ENCODE results near the gene BCL11A.
A peak's percentile ranks its signal among the peaks of the same experiment; 100 is the strongest.

Gene BCL11A

GRCh38 chr2:60544954-60545560 is 8.4 kb downstream of the BCL11A start:
- Histone ChIP-seq H3K79me2 (ENCODE audit: insufficient read depth, low read depth) (peaks cover 83% of the 10 kb centered on the region), H3K9ac (no peak overlapping the region), H3K4me3 (IDR thresholded peaks at IDR 0.05; ENCODE audit: insufficient read depth, low read depth, low read length) (no peak overlapping the region), H4K20me1 (ENCODE audit: insufficient read depth) (no peaks in the 10 kb centered on the region), H2AFZ (ENCODE audit: low read depth) (no peak overlapping the region), H3K4me2 (peak overlapping the region; percentile 97), H3K27me3 (ENCODE audit: insufficient read depth, low read depth) (no peaks in the 10 kb centered on the region), H3K36me3 (ENCODE audit: insufficient read depth) (no peaks in the 10 kb centered on the region), H3K27ac (peak overlapping the region; percentile 25; the same call in 1 of the 2 replicates), H3K4me1 (ENCODE audit: low read depth, poor library complexity, severe bottlenecking) (peaks cover 52% of the 10 kb centered on the region)
- TF ChIP-seq CTCF (conservative IDR thresholded peaks at IDR 0.05; ENCODE audit: low read depth, low read length): no peak

- Histone ChIP-seq H3K9ac (no peak overlapping the region), H3K79me2 (ENCODE audit: insufficient read depth, low read depth) (peaks cover 85% of the 10 kb centered on the region), H3K4me2 (peak overlapping the region; percentile 97; the same call in 1 of the 2 replicates)
Observed at GRCh38 chr2:60544062-60544461, 9.4 kb downstream of the BCL11A start.

GRCh38 chr2:60541056-60541651 is 12.3 kb downstream of the BCL11A start:
- H3K27me3 ChIP-seq (ENCODE audit: insufficient read depth, low read depth): no peaks in the 10 kb centered on the region
- H3K4me2 ChIP-seq: no peak overlapping the region
- H3K36me3 ChIP-seq (ENCODE audit: insufficient read depth): no peaks in the 10 kb centered on the region
- H3K79me2 ChIP-seq (ENCODE audit: insufficient read depth, low read depth): peaks cover 56% of the 10 kb centered on the region; the same call in 1 of the 2 replicates
- H3K4me3 ChIP-seq (IDR thresholded peaks at IDR 0.05; ENCODE audit: insufficient read depth, low read depth, low read length): no peak overlapping the region
- H2AFZ ChIP-seq (ENCODE audit: low read depth): no peak overlapping the region
- no peaks in the 10 kb centered on the region for H4K20me1 ChIP-seq (ENCODE audit: insufficient read depth)
- H3K4me1 ChIP-seq (ENCODE audit: low read depth, poor library complexity, severe bottlenecking): peaks cover 27% of the 10 kb centered on the region
- no peak for TF ChIP-seq CTCF (conservative IDR thresholded peaks at IDR 0.05; ENCODE audit: low read depth, low read length)
- H3K9ac ChIP-seq: no peak overlapping the region
- no peak overlapping the region for H3K27ac ChIP-seq

More at GRCh38 chr2:60544062-60544461, 9.4 kb downstream of the BCL11A start:
- H3K4me3 ChIP-seq (IDR thresholded peaks at IDR 0.05; ENCODE audit: insufficient read depth, low read depth, low read length): no peak overlapping the region
- H3K27me3 ChIP-seq (ENCODE audit: insufficient read depth, low read depth): no peaks in the 10 kb centered on the region
- TF ChIP-seq CTCF (conservative IDR thresholded peaks at IDR 0.05; ENCODE audit: low read depth, low read length): no peak
- H2AFZ ChIP-seq (ENCODE audit: low read depth): no peak overlapping the region
- H4K20me1 ChIP-seq (ENCODE audit: insufficient read depth): no peaks in the 10 kb centered on the region
- H3K4me1 ChIP-seq (ENCODE audit: low read depth, poor library complexity, severe bottlenecking): peaks cover 52% of the 10 kb centered on the region
- no peak overlapping the region for H3K27ac ChIP-seq
- H3K36me3 ChIP-seq (ENCODE audit: insufficient read depth): no peaks in the 10 kb centered on the region

- Histone ChIP-seq H3K79me2 (ENCODE audit: insufficient read depth, low read depth) (peaks cover 47% of the 10 kb centered on the region; the same call in 1 of the 2 replicates), H3K4me1 (ENCODE audit: low read depth, poor library complexity, severe bottlenecking) (peaks cover 16% of the 10 kb centered on the region), H4K20me1 (ENCODE audit: insufficient read depth) (no peaks in the 10 kb centered on the region), H3K36me3 (ENCODE audit: insufficient read depth) (no peaks in the 10 kb centered on the region), H3K4me2 (no peak overlapping the region), H2AFZ (ENCODE audit: low read depth) (no peak overlapping the region), H3K27me3 (ENCODE audit: insufficient read depth, low read depth) (no peaks in the 10 kb centered on the region), H3K9ac (no peak overlapping the region), H3K4me3 (IDR thresholded peaks at IDR 0.05; ENCODE audit: insufficient read depth, low read depth, low read length) (no peak overlapping the region), H3K27ac (no peak overlapping the region)
- no peak for TF ChIP-seq CTCF (conservative IDR thresholded peaks at IDR 0.05; ENCODE audit: low read depth, low read length)
Observed at GRCh38 chr2:60540074-60540473, 13.4 kb downstream of the BCL11A start.

All from KMS-11 (cell line).